CD4-positive, CD25-positive, alpha-beta regulatory T cell (primary cell): Measurements from ENCODE around the gene CDH11. TPM values are rescaled to one million over a fixed set of nuclear protein-coding genes. Genes with fewer than 3 reads are reported as not detected.

Experiments used
- ATAC-seq, 2 donors: fragments of 150-1000 bp; cut with Tn5 transposase; one replicate each; pipeline ENCODE4 v1.10.0; 2021; ENCODE audit warnings: low read depth in 2 of 2, moderate number of reproducible peaks in 2 of 2, moderate library complexity in 1 of 2
- DNase-seq, 3 donors: peaks; one replicate each; pipeline versions ENCODE4 v3.0.0 to v3.0.0-alpha.2; 2012 to 2022; ENCODE audit warnings: mixed read lengths in 1 of 3
- H3K27ac ChIP-seq: one replicate; pipeline ENCODE4 v1.7.0; 2013; ENCODE audit warnings: mild to moderate bottlenecking, low read length; ENCODE audit not compliant: insufficient read depth, poor library complexity, severe bottlenecking
- H3K27me3 ChIP-seq: one replicate; pipeline ENCODE4 v1.7.0; 2013; ENCODE audit warnings: low read length; ENCODE audit not compliant: control insufficient read depth, insufficient read depth
- H3K36me3 ChIP-seq: one replicate; pipeline ENCODE4 v1.7.0; 2013; ENCODE audit warnings: mild to moderate bottlenecking, low read length, moderate library complexity; ENCODE audit not compliant: control insufficient read depth, insufficient read depth
- H3K4me1 ChIP-seq: 2 replicates; pipeline ENCODE4 v1.7.0; 2013; ENCODE audit warnings: mild to moderate bottlenecking, low read length; ENCODE audit not compliant: insufficient read depth, control insufficient read depth, poor library complexity, severe bottlenecking
- H3K4me3 ChIP-seq: one replicate; pipeline ENCODE4 v1.7.0; 2013; ENCODE audit warnings: low read depth, mild to moderate bottlenecking, low read length, moderate library complexity
- H3K9me3 ChIP-seq, 2 experiments: 1 replicate in 1 of 2; 2 replicates in 1 of 2; pipeline ENCODE4 v1.7.0; 2013; ENCODE audit warnings: low read length in 2 of 2, mild to moderate bottlenecking in 1 of 2, moderate library complexity in 1 of 2; ENCODE audit not compliant: control insufficient read depth in 2 of 2
- H3K27ac Mint-ChIP-seq, 3 donors: one replicate each; pipeline ENCODE4 v1.8.0; 2020 to 2022; ENCODE audit warnings: mild to moderate bottlenecking in 3 of 3, mixed read lengths in 3 of 3, moderate library complexity in 2 of 3
- H3K27me3 Mint-ChIP-seq: one replicate; pipeline ENCODE4 v1.8.0; 2022; ENCODE audit warnings: mild to moderate bottlenecking, mixed read lengths
- H3K36me3 Mint-ChIP-seq: one replicate; pipeline ENCODE4 v1.8.0; 2020; ENCODE audit warnings: mixed read lengths
- H3K4me1 Mint-ChIP-seq, 4 donors: one replicate each; pipeline ENCODE4 v1.8.0; 2020 to 2022; ENCODE audit warnings: mixed read lengths in 4 of 4, mild to moderate bottlenecking in 1 of 4
- H3K4me3 Mint-ChIP-seq, 4 donors: one replicate each; pipeline ENCODE4 v1.8.0; 2020 to 2022; ENCODE audit warnings: mild to moderate bottlenecking in 4 of 4, mixed read lengths in 4 of 4, moderate library complexity in 3 of 4
- H3K9me3 Mint-ChIP-seq, 7 donors: one replicate each; pipeline ENCODE4 v1.8.0; 2020 to 2022; ENCODE audit warnings: mixed read lengths in 7 of 7, mild to moderate bottlenecking in 3 of 7, moderate library complexity in 2 of 7
- polyA plus RNA-seq, 4 donors: library from polyadenylated mRNA; unstranded; fragments of 300-500 nt; fragmentation: Illumina TruSeq; gene quantifications; one replicate each; pipeline ENCODE4 v1.2.3, GENCODE V29; 2021
- total RNA-seq: library from RNA; stranded (reverse); gene quantifications from one replicate; pipeline ENCODE4 v1.2.3, GENCODE V29; 2022

CDH11 gene
- total and polyA plus RNA-seq, 5 donors from 2014 or later: not detected

DNA sequence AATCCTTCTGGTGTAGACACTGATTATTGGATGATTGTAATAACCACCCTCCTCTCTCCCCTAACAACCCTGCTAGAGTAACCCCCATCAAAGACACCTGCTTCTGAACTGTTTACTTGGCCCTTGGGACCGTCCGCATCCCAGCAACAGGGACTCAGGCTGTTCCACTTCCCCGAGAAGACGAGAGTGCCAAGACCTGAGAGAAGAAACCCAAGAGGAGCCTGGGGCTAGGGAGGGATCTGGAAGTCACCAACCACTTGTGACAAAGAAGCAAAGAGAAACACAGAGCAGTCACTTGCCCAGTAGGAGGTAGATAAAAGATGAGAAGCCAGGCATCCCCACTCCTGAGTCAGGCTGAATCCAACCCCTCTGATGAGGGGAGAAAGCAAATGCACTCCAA is 84.3 kb downstream of the CDH11 start:
- DNase-seq (no peak), ATAC-seq (no peak)
- no peaks in the 10 kb centered on the region for H3K36me3 ChIP-seq
- H3K27me3 ChIP-seq: no peaks in the 10 kb centered on the region
- Mint-ChIP-seq H3K4me3 (no peak overlapping the region), H3K9me3 (peaks cover 0 to 15% (median 4%) of the 10 kb centered on the region in 7 donors), H3K4me1 (no peaks in the 10 kb centered on the region), H3K27me3 (no peaks in the 10 kb centered on the region), H3K27ac (no peak overlapping the region), H3K36me3 (no peaks in the 10 kb centered on the region)
- peaks cover 3 to 5% of the 10 kb centered on the region in 2 experiments for H3K9me3 ChIP-seq
- H3K27ac ChIP-seq: no peak overlapping the region
- no peak overlapping the region for H3K4me3 ChIP-seq
- H3K4me1 ChIP-seq: no peaks in the 10 kb centered on the region

DNA sequence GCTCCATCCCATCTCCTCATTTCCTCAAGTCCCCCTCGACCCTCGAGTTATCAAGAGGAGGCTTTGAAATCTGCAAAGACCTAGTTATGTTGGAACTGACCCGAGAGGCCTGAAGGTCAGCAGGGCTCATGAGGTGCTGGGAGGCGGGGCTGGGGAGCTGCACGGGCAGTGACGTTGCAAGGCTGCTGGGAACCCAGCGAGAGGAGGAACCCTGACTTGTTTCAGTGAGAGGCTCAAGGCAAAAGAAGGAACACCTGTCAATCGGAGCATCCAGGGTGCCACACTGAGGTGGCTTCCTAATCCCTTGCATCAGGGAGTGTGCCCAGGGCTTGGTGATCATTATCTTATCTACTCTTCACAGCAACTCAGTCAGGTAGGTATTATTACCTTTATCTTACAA is 86.9 kb downstream of the CDH11 start:
- Histone ChIP-seq H3K4me3 (no peak overlapping the region), H3K27ac (no peak overlapping the region), H3K4me1 (no peaks in the 10 kb centered on the region), H3K9me3 (no peaks in the 10 kb centered on the region), H3K36me3 (no peaks in the 10 kb centered on the region), H3K27me3 (no peaks in the 10 kb centered on the region)
- Mint-ChIP-seq H3K36me3 (no peaks in the 10 kb centered on the region), H3K9me3 (peaks cover 0 to 14% (median 4%) of the 10 kb centered on the region in 7 donors), H3K4me3 (no peak overlapping the region), H3K27me3 (no peaks in the 10 kb centered on the region), H3K4me1 (no peaks in the 10 kb centered on the region), H3K27ac (no peak overlapping the region)
- no peak for ATAC-seq
- DNase-seq: no peak

DNA sequence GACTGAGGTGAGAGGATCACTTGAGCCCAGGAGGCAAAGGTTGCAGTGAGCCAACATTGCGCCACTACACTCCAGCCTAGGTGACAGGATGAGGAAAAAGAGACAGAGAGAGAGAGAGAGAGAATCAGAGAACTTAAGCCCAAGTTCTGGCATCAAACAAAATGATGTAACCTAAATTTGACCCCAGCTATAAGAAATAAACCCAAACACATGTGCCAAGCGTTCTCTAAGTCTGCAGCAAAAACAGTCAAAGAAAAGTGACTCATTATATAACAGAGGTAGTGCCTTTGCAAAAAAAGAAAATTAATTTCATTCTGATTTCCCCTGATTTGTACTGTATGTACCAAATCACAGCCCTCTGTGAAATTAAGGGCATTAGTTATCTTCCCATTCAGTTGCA is 89.5 kb downstream of the CDH11 start:
- Histone ChIP-seq H3K27ac (no peak overlapping the region), H3K9me3 (no peaks in the 10 kb centered on the region), H3K4me3 (no peak overlapping the region), H3K27me3 (no peaks in the 10 kb centered on the region), H3K36me3 (no peaks in the 10 kb centered on the region), H3K4me1 (no peaks in the 10 kb centered on the region)
- H3K27ac Mint-ChIP-seq: no peak overlapping the region
- DNase-seq (no peak), ATAC-seq (no peak)
- H3K4me3 Mint-ChIP-seq: no peak overlapping the region
- no peaks in the 10 kb centered on the region for H3K4me1 Mint-ChIP-seq
- no peaks in the 10 kb centered on the region for H3K36me3 Mint-ChIP-seq
- H3K27me3 Mint-ChIP-seq: no peaks in the 10 kb centered on the region
- peaks cover 1 to 22% (median 4%) of the 10 kb centered on the region in 7 donors for H3K9me3 Mint-ChIP-seq

DNA sequence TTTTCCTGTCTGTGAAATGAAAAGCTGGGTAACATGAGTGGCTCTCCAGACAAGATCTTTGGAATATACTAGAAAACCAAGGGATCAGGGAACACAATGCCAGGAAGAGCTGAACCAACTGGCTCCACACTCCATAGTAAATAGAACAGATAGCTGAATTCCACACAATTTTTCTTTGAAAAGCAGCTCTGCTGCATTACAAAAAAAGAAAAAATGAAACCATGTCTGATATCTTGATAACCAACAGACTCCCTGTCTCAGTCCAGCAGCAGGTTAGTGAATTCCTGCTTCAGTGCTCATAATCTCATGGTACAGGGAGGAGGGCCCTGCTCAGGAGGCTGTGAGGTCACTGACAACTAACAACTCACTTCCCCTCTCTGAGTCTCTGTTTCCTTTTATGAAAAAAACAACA is 97.1 kb downstream of the CDH11 start:
- Mint-ChIP-seq H3K27me3 (no peaks in the 10 kb centered on the region), H3K27ac (no peak overlapping the region), H3K9me3 (peaks cover 0 to 15% (median 4%) of the 10 kb centered on the region in 7 donors), H3K36me3 (no peaks in the 10 kb centered on the region), H3K4me3 (no peak overlapping the region), H3K4me1 (no peaks in the 10 kb centered on the region)
- H3K27me3 ChIP-seq: no peaks in the 10 kb centered on the region
- no peak for ATAC-seq
- H3K27ac ChIP-seq: no peak overlapping the region
- no peaks in the 10 kb centered on the region for H3K36me3 ChIP-seq
- H3K9me3 ChIP-seq: peaks cover 1 to 4% of the 10 kb centered on the region in 2 experiments
- H3K4me3 ChIP-seq: no peak overlapping the region
- no peak for DNase-seq
- no peaks in the 10 kb centered on the region for H3K4me1 ChIP-seq

DNA sequence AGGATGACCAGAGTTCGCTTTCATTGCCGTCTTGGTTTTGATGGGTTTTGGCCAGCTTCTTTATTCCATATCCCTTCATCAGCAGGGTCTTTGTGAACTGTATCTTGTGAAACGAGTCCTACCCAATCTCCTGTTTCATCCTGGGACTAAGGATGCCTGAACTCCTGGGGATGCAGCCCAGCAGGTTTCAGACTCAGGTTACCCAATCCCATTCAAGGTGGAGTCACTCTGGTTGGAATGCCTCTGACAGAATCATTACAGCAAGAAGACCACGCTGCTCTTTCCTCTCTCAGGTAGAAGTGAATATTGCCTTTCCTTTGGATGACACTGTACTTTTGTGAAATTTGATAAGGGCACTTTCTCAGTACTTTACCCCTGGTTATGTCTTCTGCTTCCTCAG is 98.1 kb downstream of the CDH11 start:
- H3K27ac ChIP-seq: no peak overlapping the region
- peaks cover 0 to 14% (median 4%) of the 10 kb centered on the region in 7 donors for H3K9me3 Mint-ChIP-seq
- H3K4me1 ChIP-seq: no peaks in the 10 kb centered on the region
- H3K4me3 ChIP-seq: no peak overlapping the region
- H3K36me3 Mint-ChIP-seq: no peaks in the 10 kb centered on the region
- no peaks in the 10 kb centered on the region for H3K36me3 ChIP-seq
- no peak overlapping the region for H3K27ac Mint-ChIP-seq
- DNase-seq: no peak
- ATAC-seq: no peak
- peaks cover 1 to 4% of the 10 kb centered on the region in 2 experiments for H3K9me3 ChIP-seq
- H3K4me1 Mint-ChIP-seq: no peaks in the 10 kb centered on the region
- H3K27me3 ChIP-seq: no peaks in the 10 kb centered on the region
- no peaks in the 10 kb centered on the region for H3K27me3 Mint-ChIP-seq
- H3K4me3 Mint-ChIP-seq: no peak overlapping the region

DNA sequence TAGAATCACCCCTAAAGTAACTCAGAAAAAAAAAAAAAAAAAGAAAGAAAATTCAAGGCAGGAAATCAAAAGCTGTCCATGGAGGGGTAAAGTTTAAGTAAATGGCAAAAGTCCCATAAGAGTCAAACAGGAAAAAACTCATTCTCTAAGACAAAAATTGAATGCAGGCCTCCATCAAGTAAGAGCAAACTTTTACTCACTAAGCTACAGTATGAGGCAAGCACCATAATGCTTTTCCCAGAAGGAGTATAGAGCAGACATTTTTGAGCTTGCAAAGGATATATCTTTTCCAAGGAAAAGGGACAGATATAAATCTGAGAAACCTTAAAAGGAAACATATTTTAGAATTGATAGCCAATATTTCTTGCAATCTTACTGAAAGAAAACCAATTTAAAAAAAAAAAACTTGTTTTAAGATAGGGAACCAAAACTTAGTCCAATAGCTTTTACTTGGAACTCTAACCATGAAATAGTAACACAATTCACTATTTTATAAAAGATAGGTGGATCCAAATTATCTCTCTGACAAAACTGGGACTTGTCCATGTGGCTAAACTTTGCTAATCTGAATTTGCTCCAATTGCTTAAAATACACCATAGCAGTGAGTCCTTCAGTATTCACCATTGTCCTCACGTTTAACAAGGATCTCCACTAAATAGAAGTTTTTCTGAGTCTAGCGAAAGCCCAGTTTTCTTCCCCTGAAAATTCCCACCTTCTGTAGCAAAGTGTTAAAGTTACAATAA is 99.8 kb downstream of the CDH11 start:
- Mint-ChIP-seq H3K4me1 (no peaks in the 10 kb centered on the region), H3K27me3 (no peaks in the 10 kb centered on the region), H3K9me3 (peaks cover 0 to 16% (median 6%) of the 10 kb centered on the region in 7 donors), H3K27ac (no peak overlapping the region), H3K36me3 (no peaks in the 10 kb centered on the region), H3K4me3 (no peak overlapping the region)
- peaks cover 1 to 13% of the 10 kb centered on the region in 2 experiments for H3K9me3 ChIP-seq
- no peak for DNase-seq
- H3K4me3 ChIP-seq: no peak overlapping the region
- no peaks in the 10 kb centered on the region for H3K27me3 ChIP-seq
- H3K27ac ChIP-seq: no peak overlapping the region
- no peaks in the 10 kb centered on the region for H3K4me1 ChIP-seq
- ATAC-seq: no peak
- H3K36me3 ChIP-seq: no peaks in the 10 kb centered on the region

DNA sequence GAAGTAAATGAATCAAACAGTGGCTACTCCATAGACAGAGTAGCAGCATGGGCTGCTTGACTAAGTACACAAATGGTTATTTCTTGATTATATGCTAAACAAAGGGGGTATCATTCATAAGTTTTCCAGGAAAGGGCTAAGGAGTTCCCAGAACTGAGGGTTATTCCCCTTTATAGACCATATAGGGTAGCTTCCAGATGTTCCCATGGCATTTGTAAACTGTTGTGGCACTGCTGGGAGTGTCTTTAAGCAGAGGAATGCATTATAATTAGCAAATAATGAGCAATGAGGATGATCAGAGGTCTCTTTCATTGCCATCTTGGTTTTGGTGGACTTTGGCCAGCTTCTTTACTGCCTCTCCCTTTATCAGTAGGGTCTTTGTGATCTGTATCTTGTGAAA is 105.1 kb downstream of the CDH11 start:
- no peak overlapping the region for H3K4me3 Mint-ChIP-seq
- H3K27ac ChIP-seq: no peak overlapping the region
- ATAC-seq (no peak), DNase-seq (no peak)
- H3K9me3 Mint-ChIP-seq: peaks cover 0 to 17% (median 6%) of the 10 kb centered on the region in 7 donors
- no peaks in the 10 kb centered on the region for H3K4me1 Mint-ChIP-seq
- peaks cover 0 to 9% of the 10 kb centered on the region in 2 experiments for H3K9me3 ChIP-seq
- H3K4me1 ChIP-seq: no peaks in the 10 kb centered on the region
- no peaks in the 10 kb centered on the region for H3K36me3 ChIP-seq
- H3K36me3 Mint-ChIP-seq: no peaks in the 10 kb centered on the region
- no peaks in the 10 kb centered on the region for H3K27me3 ChIP-seq
- H3K4me3 ChIP-seq: no peak overlapping the region
- no peak overlapping the region for H3K27ac Mint-ChIP-seq
- no peaks in the 10 kb centered on the region for H3K27me3 Mint-ChIP-seq

DNA sequence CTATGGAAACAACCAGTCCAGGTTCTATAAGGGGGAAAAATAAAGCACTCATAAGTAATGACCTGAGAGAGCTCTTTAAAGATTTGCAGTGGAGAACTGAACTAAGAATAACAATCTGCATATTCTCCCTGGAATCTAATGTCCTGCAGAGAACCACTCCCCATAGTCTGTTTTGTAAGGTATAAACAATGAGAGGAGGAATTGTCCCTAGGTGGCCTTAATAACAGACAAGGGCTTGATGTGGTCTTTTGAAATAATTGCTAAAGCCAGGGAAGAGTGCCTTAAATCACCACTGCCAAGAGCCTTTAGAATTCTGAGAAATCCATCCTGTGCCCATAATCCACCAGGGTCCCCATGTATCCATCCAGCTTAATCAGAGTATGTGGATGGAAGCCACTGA is 106.3 kb downstream of the CDH11 start:
- Mint-ChIP-seq H3K36me3 (no peaks in the 10 kb centered on the region), H3K4me3 (no peak overlapping the region), H3K27ac (no peak overlapping the region), H3K4me1 (no peaks in the 10 kb centered on the region), H3K27me3 (no peaks in the 10 kb centered on the region), H3K9me3 (peaks cover 0 to 17% (median 6%) of the 10 kb centered on the region in 7 donors)
- Histone ChIP-seq H3K27ac (no peak overlapping the region), H3K27me3 (no peaks in the 10 kb centered on the region), H3K36me3 (no peaks in the 10 kb centered on the region), H3K4me1 (no peaks in the 10 kb centered on the region), H3K9me3 (peaks cover 0 to 9% of the 10 kb centered on the region in 2 experiments), H3K4me3 (no peak overlapping the region)
- no peak for DNase-seq
- ATAC-seq: no peak
